Measurements from ENCODE around the gene HGD.

Gene HGD

DNA sequence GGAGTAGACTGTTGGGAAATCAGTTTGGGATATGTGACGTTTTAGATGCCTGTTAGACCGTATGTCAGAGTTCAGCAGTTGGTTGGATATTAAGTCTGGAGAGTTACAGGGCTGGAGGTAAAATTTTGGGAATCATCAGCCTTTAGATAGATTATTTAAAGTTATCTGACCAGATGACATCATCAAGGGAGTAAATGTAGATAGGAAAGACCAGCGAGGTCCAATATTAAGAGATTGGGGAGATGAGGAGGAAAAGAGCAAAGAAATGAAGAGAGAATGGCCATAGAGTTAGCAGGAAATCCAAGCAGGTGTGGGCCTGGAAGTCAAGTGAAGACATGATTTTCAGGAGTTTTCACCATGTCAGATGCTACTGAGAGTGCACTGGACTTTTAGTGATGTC lies 82.8 kb downstream of the HGD start:
- H3K27ac ChIP-seq, result no peak overlapping the region
- TF ChIP-seq, protein P1, sequence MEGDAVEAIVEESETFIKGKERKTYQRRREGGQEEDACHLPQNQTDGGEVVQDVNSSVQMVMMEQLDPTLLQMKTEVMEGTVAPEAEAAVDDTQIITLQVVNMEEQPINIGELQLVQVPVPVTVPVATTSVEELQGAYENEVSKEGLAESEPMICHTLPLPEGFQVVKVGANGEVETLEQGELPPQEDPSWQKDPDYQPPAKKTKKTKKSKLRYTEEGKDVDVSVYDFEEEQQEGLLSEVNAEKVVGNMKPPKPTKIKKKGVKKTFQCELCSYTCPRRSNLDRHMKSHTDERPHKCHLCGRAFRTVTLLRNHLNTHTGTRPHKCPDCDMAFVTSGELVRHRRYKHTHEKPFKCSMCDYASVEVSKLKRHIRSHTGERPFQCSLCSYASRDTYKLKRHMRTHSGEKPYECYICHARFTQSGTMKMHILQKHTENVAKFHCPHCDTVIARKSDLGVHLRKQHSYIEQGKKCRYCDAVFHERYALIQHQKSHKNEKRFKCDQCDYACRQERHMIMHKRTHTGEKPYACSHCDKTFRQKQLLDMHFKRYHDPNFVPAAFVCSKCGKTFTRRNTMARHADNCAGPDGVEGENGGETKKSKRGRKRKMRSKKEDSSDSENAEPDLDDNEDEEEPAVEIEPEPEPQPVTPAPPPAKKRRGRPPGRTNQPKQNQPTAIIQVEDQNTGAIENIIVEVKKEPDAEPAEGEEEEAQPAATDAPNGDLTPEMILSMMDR (conservative IDR thresholded peaks at IDR 0.05), result no peak
- no peak for TF ChIP-seq ZFX (IDR thresholded peaks at IDR 0.05)

DNA sequence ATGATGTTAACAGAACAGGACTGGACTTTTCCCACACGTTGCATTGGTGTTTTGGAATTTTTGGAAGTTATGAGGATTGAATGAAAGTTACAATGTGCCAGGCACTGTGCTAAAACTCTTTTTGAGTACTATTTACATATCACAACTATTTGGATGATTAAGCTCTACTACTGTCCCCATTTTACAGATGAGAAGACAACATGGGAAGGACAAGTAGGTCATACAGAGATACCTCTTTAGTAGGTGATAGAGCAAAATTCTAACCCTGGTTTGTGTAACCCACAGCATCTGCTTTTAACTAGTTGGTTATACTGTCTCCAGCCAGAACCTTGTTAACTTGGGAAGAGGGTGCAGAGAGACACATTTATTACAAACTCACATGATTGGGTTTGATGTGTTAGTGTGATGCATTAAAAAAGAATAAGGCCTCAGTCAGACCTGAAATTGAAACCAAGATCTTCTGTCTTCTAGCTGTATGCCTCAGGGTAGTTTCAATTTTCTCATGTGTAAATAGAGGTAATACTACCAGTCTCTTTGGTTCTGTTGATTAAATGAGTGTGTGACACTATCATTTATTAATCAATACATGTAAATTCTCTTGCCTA lies 84.5 kb downstream of the HGD start:
- TF ChIP-seq ZFX (IDR thresholded peaks at IDR 0.05), result no peak
- TF ChIP-seq, protein P1 (conservative IDR thresholded peaks at IDR 0.05), result no peak
- no peak overlapping the region; the same call in 1 of the 2 replicates for H3K27ac ChIP-seq

DNA sequence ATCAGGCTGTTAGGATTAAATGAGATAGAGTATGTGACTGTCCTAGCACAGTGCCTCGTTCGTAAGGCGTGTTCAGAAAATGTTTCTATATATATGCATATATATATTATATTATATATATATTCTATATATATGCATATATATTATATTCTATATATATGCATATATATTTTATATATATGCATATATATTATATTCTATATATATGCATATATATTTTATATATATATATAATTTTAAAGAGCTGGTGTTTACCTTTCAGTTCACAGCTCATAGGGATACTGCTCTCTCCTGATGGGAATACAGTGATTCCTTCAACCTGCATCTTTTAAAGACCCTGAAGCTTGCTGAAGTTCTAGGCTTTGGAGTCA lies 85.2 kb downstream of the HGD start:
- H3K27ac ChIP-seq, result peak overlapping the region; percentile 98
- no peak for TF ChIP-seq ZFX (IDR thresholded peaks at IDR 0.05)
- TF ChIP-seq, protein P1 (conservative IDR thresholded peaks at IDR 0.05), result no peak

DNA sequence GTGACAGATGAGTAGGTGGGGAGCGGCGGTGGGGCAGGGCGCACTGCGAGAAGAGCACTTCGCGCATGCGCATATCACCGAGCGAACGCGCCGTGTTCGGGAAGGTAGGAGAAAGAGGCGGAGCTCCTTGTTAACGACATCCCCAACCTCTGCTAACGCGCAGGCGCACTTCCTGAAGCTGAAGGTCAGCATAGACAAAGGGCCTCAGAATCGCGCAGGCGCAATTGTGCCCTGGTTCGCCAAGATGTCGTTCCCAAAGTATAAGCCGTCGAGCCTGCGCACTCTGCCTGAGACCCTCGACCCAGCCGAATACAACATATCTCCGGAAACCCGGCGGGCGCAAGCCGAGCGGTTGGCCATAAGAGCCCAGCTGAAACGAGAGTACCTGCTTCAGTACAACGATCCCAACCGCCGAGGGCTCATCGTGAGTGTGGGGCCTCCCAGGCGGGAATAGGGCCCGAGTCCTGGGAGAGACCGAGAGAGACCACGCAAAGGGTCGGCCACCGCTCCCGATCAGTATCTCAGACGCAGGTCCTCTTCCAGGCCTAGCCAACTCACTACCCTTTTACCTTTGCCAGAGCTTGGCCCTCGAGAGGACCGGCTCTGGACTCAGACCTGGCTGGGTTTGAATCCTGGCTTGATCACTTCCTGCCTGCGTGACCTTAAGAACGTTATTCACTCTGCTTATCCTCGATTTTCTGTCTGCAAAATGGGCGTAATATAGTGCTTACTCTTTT lies 85.8 kb downstream of the HGD start, which contains the start of gene NDUFB4:
Gene NDUFB4, plus strand, starts transcription at position 221 of the 737 bp plus-strand sequence. Its CDS starts 24 bp downstream, at position 245.
- H3K27ac ChIP-seq, result peak within 1 kb of the TSS; percentile 98
- TF ChIP-seq ZFX (IDR thresholded peaks at IDR 0.05), result peak; percentile 96
- TF ChIP-seq, protein P1 (conservative IDR thresholded peaks at IDR 0.05), result no peak

DNA sequence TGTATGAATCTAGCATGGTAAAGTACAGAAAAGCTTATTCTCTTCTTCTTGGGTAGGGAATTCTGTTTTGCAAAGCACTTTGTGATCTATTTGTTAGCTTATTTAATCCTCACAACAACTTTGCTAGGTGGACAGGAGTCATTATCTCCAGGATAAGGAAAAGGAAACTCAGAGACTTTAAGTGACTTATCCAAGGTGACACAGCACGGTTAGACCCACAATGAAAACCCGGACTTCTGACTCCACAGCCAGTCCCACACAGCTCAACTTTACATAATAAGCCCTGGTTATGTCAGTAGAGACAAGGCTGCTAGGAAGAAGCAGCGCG lies 86.3 kb downstream of the HGD start:
- no peak for TF ChIP-seq ZFX (IDR thresholded peaks at IDR 0.05)
- TF ChIP-seq, protein P1 (conservative IDR thresholded peaks at IDR 0.05), result no peak
- H3K27ac ChIP-seq, result peak overlapping the region; percentile 98

DNA sequence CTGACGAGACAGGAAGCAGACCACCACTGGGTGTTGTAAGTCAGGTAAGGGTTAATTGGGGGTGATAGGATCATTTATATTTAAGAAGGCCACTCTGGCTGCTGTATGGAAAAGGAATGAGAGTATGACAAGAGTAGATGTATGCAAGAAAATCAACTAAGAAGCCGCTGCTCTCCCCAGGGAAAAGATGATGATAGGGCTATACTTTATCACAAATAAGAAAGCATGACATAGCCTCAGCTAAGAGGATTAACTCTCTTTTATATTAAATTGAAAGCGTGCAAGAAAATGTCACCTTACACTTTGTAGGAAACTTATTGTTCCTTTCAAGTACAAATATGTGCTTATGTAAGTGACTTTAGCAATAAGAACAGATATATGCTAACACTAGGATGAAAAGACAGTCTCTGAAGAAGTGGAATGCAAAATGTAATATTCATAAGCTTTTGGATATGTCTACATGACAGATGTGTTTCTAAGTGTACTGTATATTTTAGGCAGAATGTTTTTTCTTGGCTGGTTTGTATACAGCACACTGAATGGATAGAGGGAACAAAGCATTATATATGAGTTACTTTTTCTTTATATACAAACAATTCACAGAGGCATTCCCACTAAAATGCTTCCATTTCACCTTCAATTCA lies 94.6 kb downstream of the HGD start:
- no peak for TF ChIP-seq ZFX (IDR thresholded peaks at IDR 0.05)
- TF ChIP-seq, protein P1 (conservative IDR thresholded peaks at IDR 0.05), result no peak

More for the DNA sequence above, 94.6 kb downstream of the HGD start:
- no peak overlapping the region; the same call in 1 of the 2 replicates for H3K27ac ChIP-seq
